Measurements from ENCODE around the gene TMED1.

Gene TMED1

DNA sequence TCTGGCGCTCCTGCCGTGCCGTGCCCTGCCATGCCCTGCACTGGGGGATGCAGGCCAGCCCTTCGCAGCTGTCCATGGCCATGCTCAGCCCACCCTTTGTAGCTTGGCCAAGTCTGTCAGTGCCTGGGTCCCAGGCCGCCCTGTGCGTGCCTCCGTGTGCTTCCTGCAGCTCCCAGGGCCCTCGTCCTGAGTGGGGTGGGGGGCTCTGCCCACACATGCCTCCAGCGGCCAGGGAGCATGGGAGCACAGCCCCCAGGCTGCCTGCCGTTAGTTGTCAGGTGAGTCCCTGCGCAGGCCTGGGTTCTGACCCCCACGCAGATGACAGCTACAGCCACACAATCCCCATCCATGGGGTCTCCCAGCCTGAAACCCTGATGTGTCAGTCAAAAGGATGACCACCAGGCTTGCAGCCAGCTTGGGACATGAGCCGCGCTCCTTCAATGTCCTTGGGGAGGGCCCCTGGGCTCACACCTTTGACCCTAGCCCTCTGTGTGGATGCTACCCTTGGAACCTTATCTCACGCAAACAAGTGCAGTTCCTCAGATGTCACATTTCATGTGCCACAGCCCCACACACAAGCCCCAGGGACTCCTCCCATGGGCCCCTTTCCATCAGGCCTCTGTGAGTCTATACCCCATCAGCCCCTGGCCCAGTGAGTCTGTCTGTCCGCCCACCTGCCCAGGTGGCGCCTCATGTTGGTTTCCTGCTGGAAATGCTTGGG is 24.5 kb downstream of the TMED1 start:
- DNase-seq (ENCODE audit: low read depth in 2 of 2), result no peak

DNA sequence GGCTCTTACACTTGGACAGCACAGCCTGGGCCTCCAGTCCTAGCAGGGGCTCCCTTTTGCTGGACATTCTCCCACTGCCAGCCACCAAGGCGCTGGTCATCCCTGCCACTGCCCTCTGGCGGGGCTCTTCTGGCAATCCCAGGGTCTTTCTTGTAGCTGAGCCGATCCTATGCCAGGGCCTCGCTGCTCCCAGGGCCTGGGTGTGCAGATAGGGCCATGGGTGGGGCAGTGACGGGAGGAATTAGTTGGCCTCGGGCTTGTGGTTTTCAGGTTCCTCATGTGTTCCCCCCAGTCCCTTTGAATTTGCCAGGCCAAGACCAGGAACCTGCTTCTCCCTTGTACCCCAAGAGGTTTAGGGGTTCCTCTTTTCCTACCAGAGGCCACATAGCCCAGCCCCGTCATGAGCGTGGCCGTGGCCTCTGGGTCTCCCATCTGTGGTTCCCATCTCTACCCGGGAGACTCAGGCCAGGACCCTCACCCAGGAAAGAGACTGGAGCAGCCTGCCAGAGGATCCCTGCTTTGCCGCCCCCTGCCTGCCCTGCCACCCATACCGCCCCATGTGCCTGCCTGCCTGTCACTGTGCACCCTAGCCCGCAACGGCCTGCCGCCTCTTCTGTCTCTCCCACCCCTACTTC is 26.2 kb downstream of the TMED1 start:
- DNase-seq (ENCODE audit: low read depth in 2 of 2), result no peak

DNA sequence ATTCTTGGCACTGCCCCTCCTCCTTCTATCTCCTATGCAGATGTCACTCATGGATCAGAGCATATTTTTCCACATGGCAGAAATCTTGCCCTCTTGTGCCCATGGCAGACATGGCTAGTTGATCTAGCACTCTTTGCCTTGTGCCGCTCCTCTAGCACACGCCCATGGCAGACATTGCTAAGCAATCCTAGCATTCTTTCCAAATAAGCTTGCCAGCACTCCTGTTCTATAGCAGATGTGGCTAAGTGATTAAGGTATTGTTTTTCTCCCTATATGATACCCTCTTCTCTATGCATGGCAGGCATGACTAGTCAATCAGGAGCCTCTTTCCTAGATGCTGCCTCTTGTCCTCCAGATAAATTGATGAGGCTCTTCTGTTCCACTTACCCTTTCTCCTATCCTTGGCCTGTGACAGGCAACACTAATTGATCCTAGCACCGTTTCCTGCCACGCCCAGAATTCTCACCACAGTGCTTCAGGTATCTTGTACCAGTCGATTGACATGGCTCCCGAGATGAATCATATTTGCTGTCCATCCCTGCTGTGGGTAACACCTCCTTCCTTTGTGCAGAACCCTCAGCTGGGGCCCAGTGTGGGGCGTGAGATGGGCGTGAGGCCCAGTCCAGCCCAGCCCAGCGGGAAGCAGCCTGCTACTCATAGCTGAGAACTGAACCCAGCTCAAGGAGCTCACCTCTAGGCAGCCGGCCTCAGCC is 26.9 kb downstream of the TMED1 start:
- DNase-seq (ENCODE audit: low read depth in 2 of 2), result no peak

DNA sequence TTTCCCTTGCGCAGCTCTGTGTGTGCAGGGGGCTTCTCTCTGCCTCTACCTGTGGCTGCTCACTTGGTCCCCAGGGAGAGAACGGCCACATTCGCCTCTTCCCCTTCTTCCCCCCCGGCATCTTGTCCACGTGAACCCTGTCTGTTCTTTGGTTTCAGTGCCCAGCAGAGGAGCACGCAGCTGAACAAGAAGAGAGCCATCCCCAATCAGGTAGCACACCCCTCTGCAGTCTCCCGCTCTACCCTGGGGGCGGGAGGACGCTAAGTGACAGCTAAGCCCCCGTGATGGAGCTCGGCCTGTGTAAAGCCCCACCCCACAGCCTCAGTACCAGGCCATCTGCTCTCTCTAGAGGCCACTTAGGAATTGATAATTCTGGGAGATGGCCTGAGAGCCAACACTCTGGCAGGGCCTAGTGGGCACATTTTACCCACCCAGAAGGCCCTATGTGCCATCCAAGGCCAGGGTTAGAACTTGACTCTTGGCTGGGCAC is 30.2 kb downstream of the TMED1 start:
- DNase-seq (ENCODE audit: low read depth in 2 of 2), result no peak

DNA sequence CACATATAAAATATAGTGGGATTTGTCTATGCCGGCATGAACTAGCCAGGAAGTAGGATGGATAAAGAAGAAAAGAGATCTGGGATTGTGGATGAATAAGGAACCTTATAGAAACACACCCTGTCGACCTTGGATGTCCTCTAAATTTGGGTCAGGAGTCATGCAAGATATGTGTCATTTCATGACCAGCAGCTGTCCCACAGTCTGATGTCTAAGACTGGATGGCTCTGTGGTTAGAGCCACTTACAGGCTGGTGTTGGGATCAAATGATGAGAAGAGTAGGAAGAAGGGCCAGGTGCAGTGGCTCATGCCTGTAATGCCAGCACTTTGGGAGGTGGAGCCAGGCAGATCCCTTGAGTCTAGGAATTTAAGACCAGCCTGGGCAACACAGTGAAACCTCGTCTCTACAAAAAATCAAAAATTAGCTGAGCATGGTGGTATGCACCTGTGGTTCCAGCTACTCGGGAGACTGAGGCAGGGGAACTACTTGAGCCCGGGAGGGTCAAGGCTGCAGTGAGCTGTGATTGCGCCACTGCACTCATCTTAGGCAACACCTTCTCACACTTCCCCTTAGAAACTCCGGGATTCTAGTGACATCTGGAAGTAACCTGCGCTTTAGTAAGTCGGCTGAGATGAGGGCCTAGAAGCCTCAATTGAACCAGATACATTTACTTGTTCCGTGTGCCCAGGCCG is 30.8 kb downstream of the TMED1 start:
- no peak for DNase-seq (ENCODE audit: low read depth in 2 of 2)

DNA sequence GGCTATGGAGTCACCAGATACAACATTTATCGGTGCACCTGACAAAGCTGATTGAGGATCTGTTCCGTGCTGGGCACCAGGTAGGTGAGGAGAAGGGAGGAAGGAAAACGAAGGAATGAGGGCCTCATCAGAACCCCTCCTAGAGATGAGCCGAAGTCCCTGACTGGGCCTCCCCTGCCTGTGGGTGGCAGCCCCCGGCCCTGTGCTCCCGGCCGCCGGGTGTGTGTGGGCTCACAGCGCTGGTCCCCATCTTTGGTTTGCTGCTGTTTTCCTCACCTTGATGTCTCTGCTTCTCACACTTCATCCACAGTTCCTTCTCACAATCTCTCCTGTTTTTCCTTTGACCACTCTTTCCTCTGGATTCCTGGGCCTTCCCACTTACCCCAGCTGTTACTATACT is 32.8 kb downstream of the TMED1 start:
- DNase-seq (ENCODE audit: low read depth in 2 of 2), result no peak

DNA sequence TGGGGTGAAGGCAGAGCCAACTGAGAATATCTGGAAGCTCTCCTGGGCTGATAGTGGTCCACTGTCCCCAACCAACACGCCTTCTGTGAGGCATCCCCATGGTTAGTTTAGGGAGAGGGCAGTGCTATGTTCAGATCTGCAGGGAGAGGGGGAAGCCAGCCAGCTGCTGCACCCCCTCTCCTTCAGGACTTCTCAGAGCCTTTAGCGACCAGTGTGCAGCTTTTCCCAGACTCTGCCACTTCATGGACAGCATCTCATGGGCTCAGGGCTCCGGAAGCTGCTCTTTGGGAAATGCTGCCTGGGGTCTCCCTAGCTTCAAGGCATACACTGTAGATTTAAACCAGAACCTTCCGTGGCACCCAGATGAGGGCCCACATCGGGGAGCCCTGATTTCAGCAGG is 33.5 kb downstream of the TMED1 start:
- no peak for DNase-seq (ENCODE audit: low read depth in 2 of 2)

DNA sequence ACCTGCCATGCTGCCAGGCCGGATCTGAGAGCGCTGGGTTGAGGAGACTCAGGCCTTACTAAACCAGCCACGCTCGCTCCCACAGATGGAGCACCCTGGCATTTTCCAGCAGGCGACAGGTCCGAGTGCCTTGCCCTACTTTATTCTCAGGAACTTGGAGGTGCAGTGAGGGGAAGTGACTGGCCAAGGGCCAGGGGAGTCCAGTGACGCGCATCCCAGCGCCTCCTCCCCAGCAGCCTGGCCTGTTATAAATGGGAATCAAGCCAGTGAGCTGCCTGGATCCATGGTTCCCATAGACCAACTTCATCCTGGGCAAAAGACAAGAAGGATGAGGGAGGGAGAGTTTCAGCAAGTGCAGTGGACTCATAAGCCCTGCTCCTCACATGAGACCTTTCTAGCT is 35.5 kb downstream of the TMED1 start:
- no peak for DNase-seq (ENCODE audit: low read depth in 2 of 2)

DNA sequence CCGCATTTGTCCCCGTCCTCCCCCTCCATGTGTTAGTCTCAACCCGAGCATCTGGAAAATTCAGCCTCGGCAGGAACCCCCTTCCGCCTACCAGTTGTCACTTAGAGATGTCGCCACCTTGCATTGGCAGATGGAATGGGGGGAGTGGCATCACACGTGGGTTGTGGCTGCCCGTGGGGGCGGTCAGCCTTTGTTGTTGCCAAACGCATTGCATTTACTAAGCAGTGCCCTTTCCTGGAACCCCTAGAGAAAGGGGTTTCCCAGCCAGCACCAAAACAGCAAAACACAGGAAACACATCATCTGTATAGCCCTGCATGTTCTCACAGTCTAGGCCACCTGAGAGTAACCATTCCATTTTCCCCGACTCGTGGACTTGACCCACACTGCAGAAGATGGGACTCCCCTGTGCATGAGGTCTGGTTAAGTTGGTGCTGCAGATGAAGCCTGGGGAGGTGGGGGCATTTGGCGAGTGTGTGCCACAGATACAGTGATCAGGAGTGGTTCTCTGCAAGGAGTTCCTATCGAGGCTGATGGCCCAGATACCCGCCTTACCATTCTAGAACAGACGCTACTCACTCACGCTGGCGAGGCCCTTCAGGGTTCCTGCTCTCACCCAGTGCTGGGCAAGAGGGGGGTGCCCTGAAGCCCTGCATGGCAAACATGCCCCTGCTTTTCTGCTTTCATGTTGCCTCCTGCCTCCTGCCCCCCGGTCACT is 38.3 kb downstream of the TMED1 start:
- DNase-seq (ENCODE audit: low read depth in 2 of 2), result no peak

DNA sequence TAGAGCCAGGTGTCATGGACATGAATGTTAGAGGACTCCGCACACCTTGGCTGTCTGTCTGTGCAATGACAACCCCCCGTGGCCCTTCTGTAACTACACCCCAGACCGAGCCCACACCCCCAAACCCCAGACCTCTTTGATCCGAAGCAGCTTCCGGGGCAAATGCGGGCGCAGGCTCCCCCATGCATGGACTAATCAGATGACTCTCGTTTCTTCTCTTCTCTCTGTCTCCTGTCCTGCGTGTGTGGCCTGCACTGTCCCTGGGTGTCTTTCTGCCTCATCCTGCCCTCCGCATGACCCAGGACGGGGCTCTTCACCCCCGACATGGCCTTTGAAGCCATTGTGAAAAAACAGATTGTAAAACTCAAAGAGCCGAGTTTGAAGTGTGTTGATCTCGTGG is 38.9 kb downstream of the TMED1 start:
- no peak for DNase-seq (ENCODE audit: low read depth in 2 of 2)

DNA sequence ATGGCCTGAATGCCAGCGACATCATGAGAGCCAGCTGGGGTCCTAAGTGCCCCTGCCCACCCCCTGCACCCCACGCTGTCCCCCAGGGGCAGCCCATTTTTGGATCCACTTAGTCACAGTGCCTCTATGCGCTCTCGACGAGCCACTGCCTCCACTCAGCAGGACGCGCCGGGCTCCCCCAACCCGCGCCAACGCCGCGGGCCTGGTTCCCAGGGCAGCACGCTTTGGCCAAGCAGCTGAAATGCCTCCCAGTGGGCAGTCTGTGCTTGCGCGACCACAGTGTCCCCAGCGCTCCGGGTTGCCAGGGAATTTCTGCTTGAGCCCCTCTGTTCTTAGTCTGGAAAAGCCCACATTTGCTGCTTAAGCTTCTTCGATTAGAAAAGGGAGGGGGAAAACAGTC is 39.4 kb downstream of the TMED1 start:
- no peak for DNase-seq (ENCODE audit: low read depth in 2 of 2)

DNA sequence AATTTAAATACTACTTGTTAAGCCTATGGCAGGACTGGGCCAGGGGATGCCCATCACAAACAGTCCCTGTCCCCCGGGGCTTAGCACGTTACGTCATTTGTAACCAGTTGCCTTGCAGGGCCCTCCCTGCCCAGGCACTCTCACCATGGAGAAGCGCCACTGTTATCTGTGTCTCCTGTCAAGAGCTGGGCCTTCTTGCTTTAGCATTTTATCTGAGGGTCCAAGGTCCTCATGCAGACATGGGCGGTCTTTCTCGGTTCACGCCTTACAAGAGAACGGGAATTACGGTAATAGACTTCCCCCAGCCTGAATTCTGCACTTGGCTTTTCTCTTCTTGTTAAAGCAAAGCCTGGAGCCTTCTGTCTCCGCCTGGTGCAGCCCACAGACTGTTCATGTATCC is 46.1 kb downstream of the TMED1 start:
- no peak for DNase-seq (ENCODE audit: low read depth in 2 of 2)

DNA sequence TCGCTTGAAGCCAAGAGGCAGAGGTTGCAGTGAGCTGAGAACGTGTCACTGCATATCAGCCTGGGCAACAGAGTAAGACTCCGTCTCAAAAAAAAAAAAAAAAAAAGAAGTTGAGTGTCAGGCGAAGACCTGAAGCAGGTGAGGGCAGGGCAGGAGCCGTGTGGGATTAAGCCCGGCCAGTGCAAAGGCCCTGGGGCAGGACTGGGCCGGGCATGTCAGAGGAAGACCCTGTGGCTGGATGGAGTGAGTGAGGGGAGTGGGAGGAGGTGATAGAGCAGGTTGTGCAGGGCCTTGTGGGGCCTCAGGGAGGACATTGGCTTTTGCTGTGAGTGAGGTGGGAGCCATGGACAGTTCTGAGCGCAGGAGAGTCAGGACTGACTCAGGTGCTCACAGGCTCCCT is 47.9 kb downstream of the TMED1 start:
- no peak for DNase-seq (ENCODE audit: low read depth in 2 of 2)

DNA sequence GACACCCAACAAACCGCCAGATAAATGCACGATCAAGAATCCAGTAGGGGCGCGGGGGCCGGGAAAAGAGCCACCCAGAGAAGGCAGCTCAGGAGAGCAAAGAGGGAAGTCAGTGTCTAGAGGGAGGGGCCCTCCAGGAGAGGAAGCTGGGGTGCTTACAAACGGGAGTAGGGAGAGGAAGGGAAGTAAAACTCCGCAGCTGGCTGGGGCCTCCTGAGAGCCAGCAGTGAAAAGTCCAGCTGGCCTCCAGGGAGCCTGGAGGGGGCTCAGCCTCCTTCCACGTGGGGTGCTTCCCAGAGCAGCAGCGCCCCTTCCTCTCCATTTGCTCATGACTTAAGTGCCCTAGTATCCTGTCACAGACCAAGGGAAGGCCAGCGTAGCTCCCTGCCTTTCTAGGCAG is 51.8 kb downstream of the TMED1 start:
- DNase-seq (ENCODE audit: low read depth in 2 of 2), result no peak

DNA sequence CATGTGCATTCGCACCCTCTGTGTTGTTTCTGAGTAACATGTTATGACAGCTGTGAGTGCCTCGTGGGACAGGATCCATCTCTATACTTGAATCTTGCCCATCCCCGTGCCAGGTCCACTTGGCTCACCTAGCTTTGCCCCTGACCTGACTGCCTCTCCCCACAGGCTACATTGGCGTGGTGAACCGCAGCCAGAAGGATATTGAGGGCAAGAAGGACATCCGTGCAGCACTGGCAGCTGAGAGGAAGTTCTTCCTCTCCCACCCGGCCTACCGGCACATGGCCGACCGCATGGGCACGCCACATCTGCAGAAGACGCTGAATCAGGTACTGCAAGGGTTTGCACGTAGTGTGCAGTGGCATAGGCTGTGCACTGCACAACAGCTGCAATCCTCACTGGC is 53.2 kb downstream of the TMED1 start:
- no peak for DNase-seq (ENCODE audit: low read depth in 2 of 2)

Measured in fibroblast of skin of left biceps (primary cell).